H1 (cell line): Measurements from ENCODE around the gene GUCY1B1. TPM values are rescaled to one million over a fixed set of nuclear protein-coding genes. Genes with fewer than 3 reads are reported as not detected.

Experiments
- CTCF ChIA-PET: fragments of 300-600 bp; sonication (Branson Sonifier 250); formaldehyde crosslinking; loops from one replicate; lab custom pipeline; 2021; ENCODE audit not compliant: partially characterized antibody; lab: Charles Lee
- POLR2A ChIA-PET: fragments of 300-600 bp; sonication (Branson Sonifier 250); formaldehyde crosslinking; loops from one replicate; lab custom pipeline; 2021; ENCODE audit warnings: inconsistent platforms; ENCODE audit not compliant: partially characterized antibody; lab: Charles Lee
- DNase-seq, 2 experiments: peaks; one replicate each; pipeline versions ENCODE4 v3.0.0 to v3.0.0-alpha.2; 2010 to 2022; ENCODE audit warnings: low spot score in 2 of 2, low read depth in 1 of 2, mixed read lengths in 1 of 2
- FAIRE-seq: peaks from 2 replicates; lab custom pipeline; 2011; peaks lifted over from hg19 to GRCh38; lab: Jason Lieb, UNC
- H2AFZ ChIP-seq: 2 replicates; pipeline ENCODE4 v1.8.1; 2012; ENCODE audit warnings: low read length, inconsistent platforms
- H2AK5ac ChIP-seq: 2 replicates; pipeline ENCODE4 v1.6.1; 2013; ENCODE audit warnings: low read depth, low read length
- H2BK120ac ChIP-seq: replicated peaks from 2 replicates; pipeline ENCODE3; 2013; ENCODE audit warnings: low read depth, low read length, inconsistent platforms
- H2BK12ac ChIP-seq: 2 replicates; pipeline ENCODE4 v1.6.1; 2013; ENCODE audit warnings: low read depth, low read length
- H2BK15ac ChIP-seq: 2 replicates; pipeline ENCODE4 v1.6.1; 2013; ENCODE audit warnings: low read length
- H2BK20ac ChIP-seq: 2 replicates; pipeline ENCODE4 v1.6.1; 2013; ENCODE audit warnings: low read length
- H2BK5ac ChIP-seq: 2 replicates; pipeline ENCODE4 v1.6.1; 2013; ENCODE audit warnings: low read depth, low read length
- H3K14ac ChIP-seq: 2 replicates; pipeline ENCODE4 v1.6.1; 2013; ENCODE audit warnings: inconsistent platforms; ENCODE audit not compliant: insufficient read length
- H3K18ac ChIP-seq: 2 replicates; pipeline ENCODE4 v1.6.1; 2013; ENCODE audit warnings: low read length; ENCODE audit errors: extremely low read depth
- H3K23ac ChIP-seq: 2 replicates; pipeline ENCODE4 v1.6.1; 2013; ENCODE audit warnings: inconsistent platforms; ENCODE audit not compliant: insufficient read length
- H3K23me2 ChIP-seq: 2 replicates; pipeline ENCODE4 v1.6.1; 2013; ENCODE audit warnings: low read depth, low read length
- H3K27ac ChIP-seq: 2 replicates; pipeline ENCODE4 v1.6.1; 2011; ENCODE audit warnings: low read depth, low read length, inconsistent platforms
- H3K27me3 ChIP-seq, 4 experiments: replicated peaks in 1 of 4; 1 replicate in 1 of 4; 2 replicates in 3 of 4; pipeline versions ENCODE4 v1.6.1 to v1.8.1; 2011 to 2013; ENCODE audit warnings: low read length in 3 of 4, mild to moderate bottlenecking in 3 of 4, inconsistent platforms in 2 of 4, mixed read lengths in 2 of 4, moderate library complexity in 1 of 4; ENCODE audit not compliant: control insufficient read depth in 3 of 4, insufficient read depth in 3 of 4; ENCODE audit errors: extremely low read depth in 1 of 4
- H3K36me3 ChIP-seq, 4 experiments: 2 replicates each; pipeline versions ENCODE4 v1.6.1 to v1.8.1; 2011 to 2013; ENCODE audit warnings: mild to moderate bottlenecking in 4 of 4, low read length in 3 of 4, moderate library complexity in 2 of 4, control low read depth in 1 of 4, inconsistent platforms in 1 of 4; ENCODE audit not compliant: insufficient read depth in 4 of 4, control insufficient read depth in 2 of 4
- H3K4ac ChIP-seq: replicated peaks from 2 replicates; pipeline ENCODE3; 2013; ENCODE audit warnings: low read length, low read depth, mixed read lengths, inconsistent platforms; ENCODE audit not compliant: insufficient read length
- H3K4me1 ChIP-seq, 4 experiments: replicated peaks in 1 of 4; 1 replicate in 1 of 4; 2 replicates in 3 of 4; pipeline versions ENCODE4 v1.6.1 to v1.8.1; 2011 to 2013; ENCODE audit warnings: low read length in 3 of 4, inconsistent platforms in 2 of 4, mixed read lengths in 1 of 4; ENCODE audit not compliant: insufficient read depth in 4 of 4, control insufficient read depth in 3 of 4
- H3K4me2 ChIP-seq, 2 experiments: 2 replicates each; pipeline versions ENCODE4 v1.6.1 to v1.8.1; 2011 to 2013; ENCODE audit warnings: low read depth in 2 of 2, low read length in 2 of 2, control low read depth in 1 of 2, inconsistent platforms in 1 of 2, mild to moderate bottlenecking in 1 of 2; ENCODE audit not compliant: insufficient read depth in 1 of 2
- H3K4me3 ChIP-seq, 4 experiments: fragments of 200-600, 300-600 bp in 1 of 4; sonication (generic), shearing (Covaris generic), sonication (Bioruptor Twin) in 1 of 4; 2 replicates each; pipeline versions ENCODE4 v1.5.1 to v1.8.1; 2011 to 2016; ENCODE audit warnings: low read length in 4 of 4, low read depth in 3 of 4, control low read depth in 2 of 4, inconsistent platforms in 2 of 4, mild to moderate bottlenecking in 2 of 4, mixed read lengths in 1 of 4, moderate library complexity in 1 of 4; ENCODE audit not compliant: insufficient read depth in 2 of 4; ENCODE audit errors: extremely low read depth in 1 of 4
- H3K56ac ChIP-seq: replicated peaks from 2 replicates; pipeline ENCODE3; 2013; ENCODE audit warnings: low read depth, mild to moderate bottlenecking, mixed read lengths, low read length, inconsistent platforms; ENCODE audit not compliant: insufficient read length
- H3K79me1 ChIP-seq: 2 replicates; pipeline ENCODE4 v1.6.1; 2013; ENCODE audit warnings: low read depth, low read length, control low read depth
- H3K79me2 ChIP-seq, 2 experiments: 2 replicates each; pipeline versions ENCODE4 v1.6.1 to v1.8.1; 2012 to 2013; ENCODE audit warnings: low read length in 2 of 2, mild to moderate bottlenecking in 2 of 2, inconsistent platforms in 1 of 2; ENCODE audit not compliant: insufficient read depth in 2 of 2, control insufficient read depth in 1 of 2
- H3K9ac ChIP-seq, 4 experiments: replicated peaks in 1 of 4; 1 replicate in 1 of 4; 2 replicates in 3 of 4; pipeline versions ENCODE4 v1.6.1 to v1.8.1; 2011 to 2013; ENCODE audit warnings: low read depth in 3 of 4, low read length in 3 of 4, control low read depth in 2 of 4, mild to moderate bottlenecking in 2 of 4, moderate library complexity in 2 of 4, inconsistent platforms in 1 of 4; ENCODE audit errors: extremely low read depth in 1 of 4
- H3K9me3 ChIP-seq, 2 experiments: 2 replicates each; pipeline versions ENCODE4 v1.6.1 to v1.8.1; 2012 to 2013; ENCODE audit warnings: mild to moderate bottlenecking in 2 of 2, moderate library complexity in 2 of 2, control low read depth in 1 of 2, inconsistent platforms in 1 of 2, low read depth in 1 of 2, low read length in 1 of 2, mixed read lengths in 1 of 2; ENCODE audit not compliant: insufficient read depth in 2 of 2
- H4K20me1 ChIP-seq, 2 experiments: replicated peaks in 1 of 2; 2 replicates each; pipeline versions ENCODE3 to v1.8.1; 2011 to 2013; ENCODE audit warnings: inconsistent platforms in 2 of 2, low read length in 2 of 2, mild to moderate bottlenecking in 1 of 2; ENCODE audit not compliant: insufficient read depth in 2 of 2, control insufficient read depth in 1 of 2
- H4K5ac ChIP-seq: 2 replicates; pipeline ENCODE4 v1.6.1; 2013; ENCODE audit warnings: low read length, low read depth, mixed read lengths, inconsistent platforms; ENCODE audit not compliant: insufficient read length
- H4K8ac ChIP-seq: 2 replicates; pipeline ENCODE4 v1.8.0; 2013; ENCODE audit warnings: mild to moderate bottlenecking, moderate library complexity, low read length, inconsistent platforms; ENCODE audit not compliant: insufficient read depth; ENCODE audit errors: extremely low read depth
- H4K91ac ChIP-seq: replicated peaks from 2 replicates; pipeline ENCODE3; 2013; ENCODE audit warnings: low read length, mixed read lengths, inconsistent platforms; ENCODE audit not compliant: insufficient read length
- ASH2L ChIP-seq: fragments of 200-600, 300-600 bp; sonication (generic); IDR thresholded peaks from one replicate; pipeline ENCODE4 v1.7.1; 2017; ENCODE audit warnings: low read length
- ATF2 ChIP-seq: IDR thresholded peaks from 2 replicates; pipeline ENCODE4 v1.6.1; 2012; ENCODE audit warnings: low read length, inconsistent platforms
- EZH2 ChIP-seq: fragments of 200-600 bp; sonication (generic); IDR thresholded peaks from 2 replicates; pipeline ENCODE4 v1.7.1; 2012; ENCODE audit warnings: low read depth, mild to moderate bottlenecking, moderate library complexity, low read length, inconsistent platforms; ENCODE audit not compliant: severe bottlenecking
- HDAC6 ChIP-seq: IDR thresholded peaks from one replicate; pipeline ENCODE4 v1.7.1; 2012; ENCODE audit warnings: low read depth, mild to moderate bottlenecking, inconsistent platforms, low read length, moderate library complexity
- KDM1A ChIP-seq: fragments of 200-600, 300-600 bp; sonication (generic); IDR thresholded peaks from 2 replicates; pipeline ENCODE4 v1.7.1; 2016; ENCODE audit warnings: mild to moderate bottlenecking, low read length, borderline replicate concordance
- KDM4A ChIP-seq: IDR thresholded peaks from one replicate; pipeline ENCODE4 v1.7.1; 2012; ENCODE audit warnings: low read depth, mild to moderate bottlenecking, moderate library complexity, low read length, inconsistent platforms; ENCODE audit not compliant: severe bottlenecking
- SUZ12 ChIP-seq: fragments of 200-600 bp; sonication (generic); IDR thresholded peaks from 2 replicates; pipeline ENCODE4 v1.6.1; 2012; ENCODE audit warnings: mild to moderate bottlenecking, inconsistent platforms, low read length, moderate library complexity, mixed read lengths
- WGBS, 2 experiments: shearing (Covaris generic) in 1 of 2; methylation state at CpG; one replicate each; pipeline versions ENCODE4 v1.1.6 to v1.1.7; 2013 to 2015; ENCODE audit warnings: low lambda C conversion rate in 2 of 2, mixed read lengths in 2 of 2, inconsistent platforms in 1 of 2, low coverage in 1 of 2, missing lambda C conversion rate in 1 of 2; ENCODE audit not compliant: insufficient replicate concordance in 2 of 2, insufficient coverage in 1 of 2, insufficient read length in 1 of 2; ENCODE audit errors: extremely low coverage in 1 of 2, missing lambda C conversion rate in 1 of 2; 5-methylcytosine and 5-hydroxymethylcytosine counted together
- polyA plus RNA-seq, 7 experiments: library from polyadenylated mRNA; depleted of rRNA in 3 of 7; stranded (reverse) in 5 of 7; unstranded in 2 of 7; fragments of >200 nt in 5 of 7; fragments of 200-250 nt in 2 of 7; gene quantifications; 1 replicate in 5 of 7; 2 replicates in 1 of 7; 4 replicates in 1 of 7; pipeline versions ENCODE4 v1.2.1 to v1.2.3, GENCODE V29; 2011 to 2013; ENCODE audit warnings: missing spikeins in 2 of 7, mixed read lengths in 2 of 7
- total RNA-seq: library from RNA; stranded (reverse); fragmentation: NEBNext Ultra II Directional; extraction: Animal tissue kit (Norgen Biotek cat#: 25700); gene quantifications from 2 replicates; pipeline ENCODE4 v1.2.1, GENCODE V29; 2021
- TF ChIP-seq, protein P1 (sequence below): IDR thresholded peaks from 2 replicates; pipeline ENCODE4 v1.6.1; 2012; ENCODE audit warnings: inconsistent platforms

Gene GUCY1B1
- total and polyA plus RNA-seq, 2 of the 8 experiments (the other 6 are each of a cell fraction or from before 2014, with no cell fraction given) = 1.5 to 2.9 TPM

DNA sequence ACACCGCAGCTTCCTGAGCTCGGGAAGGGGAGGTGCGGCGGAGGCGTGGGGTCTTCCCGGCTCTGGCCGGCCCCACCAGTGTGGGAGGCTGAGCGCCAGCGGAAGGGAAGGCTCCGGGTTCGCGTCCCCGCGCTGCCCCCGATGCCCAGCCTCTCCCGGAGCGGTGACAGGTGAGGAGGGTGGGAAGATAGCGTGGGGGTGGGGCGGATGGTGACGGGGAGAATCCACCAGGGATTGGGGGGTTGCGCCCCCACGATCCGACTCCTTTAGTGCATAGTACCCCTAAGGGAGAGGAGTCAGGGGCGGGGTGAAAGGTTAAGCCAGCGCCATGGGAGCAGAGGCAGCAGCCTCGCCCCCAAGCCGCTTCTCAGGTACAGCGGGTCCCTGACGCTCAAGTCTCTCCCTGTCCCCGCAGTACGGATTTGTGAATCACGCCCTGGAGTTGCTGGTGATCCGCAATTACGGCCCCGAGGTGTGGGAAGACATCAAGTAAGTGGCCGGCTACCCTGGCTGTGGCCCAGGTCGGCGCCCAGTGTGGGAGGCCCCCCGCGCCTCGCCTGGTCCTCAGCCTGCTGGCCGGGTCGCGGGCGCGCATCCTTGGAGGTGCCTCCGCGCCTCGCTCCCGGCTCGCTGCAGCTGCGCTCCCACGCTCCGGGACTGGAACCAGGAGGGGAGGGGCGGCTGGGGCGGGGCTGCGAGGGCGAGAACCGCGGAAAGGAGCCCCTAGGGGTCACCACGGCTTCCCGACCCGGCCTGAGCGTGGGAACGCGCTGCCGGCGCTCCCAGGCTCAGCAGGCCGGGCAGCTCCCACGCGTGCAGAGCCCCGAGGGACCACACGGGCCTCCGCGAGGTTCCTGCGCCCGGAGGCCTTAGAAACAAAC, 791 bp downstream of the GUCY1B1 start:
- H3K27ac ChIP-seq = no peak overlapping the region
- H4K20me1 ChIP-seq = no peaks in the 10 kb centered on the region
- no peak for FAIRE-seq
- DNase-seq = peak in 1 of 2 experiments; percentile 66
- H3K18ac ChIP-seq = no peak overlapping the region
- CTCF ChIA-PET = interaction anchor here (0.6 to 2.5 kb wide), 7 partner anchors 11 to 627 kb away, joined by 3 to 14 read pairs (median 3); no protein-coding TSS in a partner anchor
- peaks cover 0 to 6% (median 0%) of the 10 kb centered on the region in 4 experiments; a peak in 2 of 7 replicates for H3K4me1 ChIP-seq
- no peak overlapping the region for H3K23ac ChIP-seq
- H3K9ac ChIP-seq = no peak overlapping the region
- H4K8ac ChIP-seq = peak overlapping the region; percentile 35; the same call in 1 of the 2 replicates
- peak overlapping the region; percentile 80 to 85 for H3K4me2 ChIP-seq
- no peak overlapping the region; the same call in 1 of the 2 replicates for H2BK12ac ChIP-seq
- peak overlapping the region; percentile 12; the same call in 1 of the 2 replicates for H2AFZ ChIP-seq
- peaks cover 3 to 16% (median 9%) of the 10 kb centered on the region in 4 experiments for H3K27me3 ChIP-seq
- H3K4ac ChIP-seq = no peak overlapping the region
- peak overlapping the region; percentile 49 to 75 (median 52) for H3K4me3 ChIP-seq
- H2BK120ac ChIP-seq = no peak overlapping the region
- peak overlapping the region; percentile 31 for H4K5ac ChIP-seq
- WGBS, 2 experiments = 2% methylated on average over 25 of the region's 77 CpGs; no CpG with 5 or more reads in 1 of the 2 experiments
- H3K56ac ChIP-seq = no peak overlapping the region
- H3K14ac ChIP-seq = no peak overlapping the region
- H4K91ac ChIP-seq = no peak overlapping the region
- H3K79me1 ChIP-seq = no peaks in the 10 kb centered on the region
- no peak overlapping the region for H2BK20ac ChIP-seq
- H3K23me2 ChIP-seq = peaks cover 7% of the 10 kb centered on the region; the same call in 1 of the 2 replicates
- no peaks in the 10 kb centered on the region for H3K79me2 ChIP-seq
- POLR2A ChIA-PET = interaction anchor here (0.6 kb wide), 1 partner anchor 324 kb away, joined by 3 read pairs; no protein-coding TSS in a partner anchor
- H2AK5ac ChIP-seq = no peak overlapping the region
- H2BK5ac ChIP-seq = no peak overlapping the region
- no peak overlapping the region for H2BK15ac ChIP-seq
- H3K9me3 ChIP-seq = no peaks in the 10 kb centered on the region
- no peaks in the 10 kb centered on the region for H3K36me3 ChIP-seq
- TF ChIP-seq HDAC6 (no peak), KDM1A (0 out of 2 replicates have a peak, but pooled peaks have one; percentile 14), KDM4A (peak; percentile 74), ASH2L (peak; percentile 79), ATF2 (no peak), EZH2 (peak; percentile 56), SUZ12 (peak; percentile 58)
- TF ChIP-seq, protein P1, sequence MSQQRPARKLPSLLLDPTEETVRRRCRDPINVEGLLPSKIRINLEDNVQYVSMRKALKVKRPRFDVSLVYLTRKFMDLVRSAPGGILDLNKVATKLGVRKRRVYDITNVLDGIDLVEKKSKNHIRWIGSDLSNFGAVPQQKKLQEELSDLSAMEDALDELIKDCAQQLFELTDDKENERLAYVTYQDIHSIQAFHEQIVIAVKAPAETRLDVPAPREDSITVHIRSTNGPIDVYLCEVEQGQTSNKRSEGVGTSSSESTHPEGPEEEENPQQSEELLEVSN = peak; percentile 37; the same call in 1 of the 2 replicates
